ENCODE results near the gene APP.

APP gene

DNA sequence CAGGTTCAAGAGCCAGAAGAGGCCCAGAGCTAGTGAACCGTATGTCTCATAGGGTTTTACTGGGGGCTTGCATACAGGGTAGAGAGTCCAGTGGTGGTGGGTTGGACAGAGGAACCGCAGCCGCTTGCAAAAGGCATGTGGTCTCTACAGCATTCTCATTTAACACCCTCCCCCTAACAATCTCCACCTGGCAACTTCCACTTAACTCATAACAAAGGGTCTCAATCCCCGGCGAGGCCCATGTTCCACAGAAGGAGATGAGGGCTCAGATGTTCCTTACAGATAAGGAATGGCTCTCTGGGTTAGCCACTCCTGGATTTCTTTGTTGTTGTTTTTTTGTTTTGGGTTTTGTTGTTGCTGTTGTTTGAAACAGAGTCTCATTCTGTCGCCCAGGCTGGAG, 106.1 kb downstream of the APP start:
- Mint-ChIP-seq H3K9me3 (no peaks in the 10 kb centered on the region), H3K27ac (no peak overlapping the region), H3K4me3 (no peak overlapping the region), H3K27me3 (ENCODE audit: low read depth) (no peaks in the 10 kb centered on the region), H3K36me3 (ENCODE audit: low read depth) (no peaks in the 10 kb centered on the region), H3K4me1 (ENCODE audit: low read depth) (peaks cover 14% of the 10 kb centered on the region)

DNA sequence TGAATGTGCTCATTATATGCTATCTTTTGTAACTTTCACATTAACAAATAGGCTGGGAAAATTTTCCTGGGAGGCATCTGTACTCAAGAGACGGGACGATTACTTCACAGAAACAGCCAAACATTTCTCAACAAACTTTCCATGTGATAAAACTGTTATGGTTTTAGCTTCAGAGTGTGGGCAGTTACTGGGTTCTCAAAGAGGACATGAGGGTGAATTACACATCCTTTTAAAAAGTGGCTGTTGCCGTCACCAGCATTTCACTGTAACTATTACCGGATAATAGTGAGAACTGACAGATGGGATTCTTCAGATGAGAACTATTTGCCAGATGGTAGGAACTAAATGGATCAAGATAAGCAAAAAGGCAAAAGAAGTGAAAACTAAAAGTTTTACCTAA, 109.1 kb downstream of the APP start:
- H3K9me3 Mint-ChIP-seq: no peaks in the 10 kb centered on the region
- no peak overlapping the region for H3K4me3 Mint-ChIP-seq
- H3K27ac Mint-ChIP-seq: no peak overlapping the region
- H3K4me1 Mint-ChIP-seq (ENCODE audit: low read depth): no peaks in the 10 kb centered on the region
- no peaks in the 10 kb centered on the region for H3K36me3 Mint-ChIP-seq (ENCODE audit: low read depth)
- H3K27me3 Mint-ChIP-seq (ENCODE audit: low read depth): no peaks in the 10 kb centered on the region

DNA sequence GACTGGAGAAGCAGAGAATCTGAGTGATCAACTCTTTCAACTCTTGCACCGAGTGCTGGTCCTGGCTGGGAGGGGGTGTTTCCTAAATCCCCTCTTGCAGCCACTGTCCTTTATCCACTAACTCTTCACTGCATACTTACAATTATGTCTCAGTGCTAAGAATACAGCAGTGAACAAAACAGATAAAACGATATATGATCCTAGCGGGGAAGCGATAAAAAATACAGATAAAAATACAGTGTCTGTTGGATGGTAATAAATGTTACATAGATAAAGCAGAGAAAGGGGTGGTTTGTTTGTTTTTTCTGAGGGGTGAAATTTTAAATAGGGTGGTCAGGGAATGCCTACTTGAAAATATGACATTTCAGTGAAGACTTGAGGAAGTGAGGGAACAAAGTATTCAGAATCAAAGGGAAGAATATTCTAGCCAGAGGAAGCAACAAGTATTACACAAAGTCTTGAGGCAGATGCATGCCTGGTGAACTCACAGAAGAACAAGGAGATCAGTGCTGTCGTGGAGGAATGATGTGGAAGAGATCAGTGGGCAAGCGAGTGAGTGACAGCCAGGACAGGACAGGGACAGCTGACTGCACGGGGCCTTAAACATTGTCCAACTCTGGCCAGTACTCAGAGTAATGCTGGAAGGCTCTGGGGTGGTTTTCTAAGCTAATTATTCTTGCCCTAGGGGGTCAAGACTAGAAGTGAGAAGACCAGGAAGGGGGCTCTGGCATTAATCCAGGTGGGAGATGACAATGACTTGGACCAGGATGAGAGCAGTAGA, 110.0 kb downstream of the APP start:
- H3K4me3 Mint-ChIP-seq: no peak overlapping the region
- H3K36me3 Mint-ChIP-seq (ENCODE audit: low read depth): no peaks in the 10 kb centered on the region
- no peaks in the 10 kb centered on the region for H3K4me1 Mint-ChIP-seq (ENCODE audit: low read depth)
- no peaks in the 10 kb centered on the region for H3K9me3 Mint-ChIP-seq
- H3K27ac Mint-ChIP-seq: no peak overlapping the region
- no peaks in the 10 kb centered on the region for H3K27me3 Mint-ChIP-seq (ENCODE audit: low read depth)

DNA sequence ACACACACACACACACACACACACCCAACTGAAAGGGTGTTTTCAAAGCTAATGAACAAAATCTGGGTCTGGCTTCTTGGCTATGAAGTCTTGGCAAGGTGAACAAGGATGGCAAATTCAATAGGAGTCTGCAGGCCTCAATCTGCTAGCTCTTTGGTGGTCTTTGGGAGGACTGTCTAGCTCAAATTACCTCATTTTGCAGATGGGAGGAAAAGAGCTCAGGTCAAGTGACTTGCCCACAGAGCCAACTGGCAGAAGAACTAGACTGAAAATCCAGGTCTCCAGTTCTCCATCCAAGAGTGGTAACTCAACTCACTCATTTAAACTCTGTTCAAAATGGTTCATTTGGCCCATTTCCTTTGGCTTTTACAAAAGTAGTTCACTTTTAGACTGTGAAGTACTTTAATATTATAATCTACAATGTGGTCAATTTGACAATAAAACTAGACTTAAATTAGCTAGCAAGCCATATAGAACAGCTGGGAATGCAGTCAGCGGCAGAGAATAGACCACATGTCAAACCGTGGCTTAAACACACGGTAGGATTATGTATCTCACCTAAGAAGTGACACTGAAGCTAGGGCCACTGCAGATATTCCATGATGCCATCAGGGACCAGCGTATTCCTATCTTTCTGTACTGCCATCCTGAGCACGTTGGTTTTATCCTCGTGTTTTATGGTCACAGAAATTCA, 112.9 kb downstream of the APP start:
- H3K27me3 Mint-ChIP-seq (ENCODE audit: low read depth): no peaks in the 10 kb centered on the region
- no peaks in the 10 kb centered on the region for H3K4me1 Mint-ChIP-seq (ENCODE audit: low read depth)
- H3K4me3 Mint-ChIP-seq: no peak overlapping the region
- H3K9me3 Mint-ChIP-seq: no peaks in the 10 kb centered on the region
- H3K27ac Mint-ChIP-seq: no peak overlapping the region
- no peaks in the 10 kb centered on the region for H3K36me3 Mint-ChIP-seq (ENCODE audit: low read depth)

DNA sequence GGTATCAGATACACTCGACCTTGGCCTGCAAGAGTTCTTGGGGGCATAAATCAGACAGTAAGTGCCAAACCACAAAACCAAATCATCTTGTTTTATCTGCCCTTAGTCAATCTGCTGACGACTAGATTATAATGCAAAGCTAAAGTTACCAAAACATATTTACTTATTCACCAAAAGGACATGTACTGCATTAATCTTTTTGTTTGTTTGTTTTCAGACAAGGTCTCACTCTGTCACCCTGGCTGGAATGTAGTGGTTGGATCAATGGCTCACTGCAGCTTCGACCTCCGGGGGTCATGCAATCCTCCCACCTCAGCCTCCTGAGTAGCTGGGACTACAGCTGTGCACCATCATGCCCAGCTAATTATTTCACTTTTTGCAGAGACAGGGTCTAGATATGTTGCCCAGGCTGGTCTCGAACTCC, 114.7 kb downstream of the APP start:
- Mint-ChIP-seq H3K27ac (no peak overlapping the region), H3K9me3 (no peaks in the 10 kb centered on the region), H3K4me1 (ENCODE audit: low read depth) (no peaks in the 10 kb centered on the region), H3K36me3 (ENCODE audit: low read depth) (no peaks in the 10 kb centered on the region), H3K27me3 (ENCODE audit: low read depth) (no peaks in the 10 kb centered on the region), H3K4me3 (no peak overlapping the region)

DNA sequence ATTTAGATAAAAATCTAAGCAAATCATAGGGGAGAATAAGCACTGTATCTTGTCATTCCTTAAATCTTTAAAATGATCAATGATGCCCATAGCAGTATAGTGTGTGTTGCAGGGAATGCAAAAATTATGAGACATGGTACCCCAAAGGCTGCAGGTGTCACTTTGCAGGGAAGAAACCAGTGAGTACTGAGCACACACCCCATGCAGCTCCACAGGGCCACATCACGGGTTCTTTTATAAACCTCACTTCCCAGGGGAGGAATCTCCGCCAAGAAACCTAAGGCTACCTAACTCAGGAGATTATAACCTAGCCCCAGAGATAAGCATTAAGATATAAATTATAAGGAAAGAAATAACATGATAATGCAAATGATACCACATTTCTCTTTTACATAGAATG, 115.6 kb downstream of the APP start:
- Mint-ChIP-seq H3K4me3 (no peak overlapping the region), H3K27ac (no peak overlapping the region)

DNA sequence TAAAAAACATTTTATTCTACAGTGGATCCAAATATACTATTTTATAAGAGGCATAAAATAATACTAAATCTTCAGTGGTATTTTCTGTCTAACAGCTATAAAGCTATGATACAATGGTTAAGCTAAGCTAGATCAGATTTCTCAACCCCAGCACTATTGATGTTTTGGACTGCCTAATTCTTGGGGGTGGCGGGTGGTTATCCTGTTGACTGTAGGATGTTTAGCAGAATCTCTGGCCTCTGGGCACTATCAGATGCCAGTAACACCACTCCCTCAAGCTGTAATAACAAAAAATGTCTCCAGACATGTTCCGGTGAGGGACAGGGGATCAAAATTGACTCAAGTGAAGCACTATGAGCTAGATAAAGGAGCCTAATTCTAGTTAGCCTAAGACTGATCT, 118.5 kb downstream of the APP start:
- H3K4me3 Mint-ChIP-seq: no peak overlapping the region
- H3K36me3 Mint-ChIP-seq (ENCODE audit: low read depth): peaks cover 1% of the 10 kb centered on the region
- no peaks in the 10 kb centered on the region for H3K4me1 Mint-ChIP-seq (ENCODE audit: low read depth)
- H3K27ac Mint-ChIP-seq: no peak overlapping the region
- no peaks in the 10 kb centered on the region for H3K27me3 Mint-ChIP-seq (ENCODE audit: low read depth)
- H3K9me3 Mint-ChIP-seq: no peaks in the 10 kb centered on the region

More for the DNA sequence above, 115.6 kb downstream of the APP start:
- H3K9me3 Mint-ChIP-seq: no peaks in the 10 kb centered on the region
- no peaks in the 10 kb centered on the region for H3K36me3 Mint-ChIP-seq (ENCODE audit: low read depth)
- H3K27me3 Mint-ChIP-seq (ENCODE audit: low read depth): no peaks in the 10 kb centered on the region
- H3K4me1 Mint-ChIP-seq (ENCODE audit: low read depth): no peaks in the 10 kb centered on the region

DNA sequence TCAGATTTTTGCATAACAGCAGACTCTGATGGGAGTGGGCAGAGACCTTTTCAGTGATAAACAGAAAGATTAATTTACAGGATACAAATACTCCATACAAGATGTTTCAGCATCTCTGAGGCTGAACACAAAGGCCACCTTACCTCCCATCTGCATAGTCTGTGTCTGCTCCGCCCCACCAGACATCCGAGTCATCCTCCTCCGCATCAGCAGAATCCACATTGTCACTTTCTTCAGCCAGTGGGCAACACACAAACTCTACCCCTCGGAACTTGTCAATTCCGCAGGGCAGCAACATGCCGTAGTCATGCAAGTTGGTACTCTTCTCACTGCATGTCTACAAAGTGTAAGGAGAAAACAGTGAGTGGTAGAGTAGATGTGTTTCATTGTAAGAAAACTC, 119.7 kb downstream of the APP start:
- peaks cover 1% of the 10 kb centered on the region for H3K36me3 Mint-ChIP-seq (ENCODE audit: low read depth)
- no peaks in the 10 kb centered on the region for H3K27me3 Mint-ChIP-seq (ENCODE audit: low read depth)
- no peaks in the 10 kb centered on the region for H3K9me3 Mint-ChIP-seq
- no peak overlapping the region for H3K27ac Mint-ChIP-seq
- no peaks in the 10 kb centered on the region for H3K4me1 Mint-ChIP-seq (ENCODE audit: low read depth)
- no peak overlapping the region for H3K4me3 Mint-ChIP-seq

DNA sequence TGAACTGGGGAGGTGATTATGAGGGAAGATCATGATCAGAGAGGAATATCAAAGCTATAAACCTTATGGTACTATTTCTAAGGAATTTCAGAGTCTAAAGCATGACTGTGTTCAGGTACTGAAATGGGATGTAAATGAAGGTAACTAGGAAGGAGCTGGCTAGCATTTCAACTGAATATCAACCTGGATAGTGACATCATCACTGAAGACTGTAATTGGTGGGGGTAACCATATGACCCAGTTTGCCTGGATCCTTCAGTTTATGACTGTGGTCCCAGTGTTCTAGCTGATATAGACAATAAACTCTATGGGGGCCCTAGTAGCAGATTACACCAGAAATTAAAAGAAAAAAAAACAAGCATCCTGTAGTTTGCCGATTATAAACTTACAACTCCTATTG, 120.8 kb downstream of the APP start:
- H3K9me3 Mint-ChIP-seq: no peaks in the 10 kb centered on the region
- peaks cover 1% of the 10 kb centered on the region for H3K36me3 Mint-ChIP-seq (ENCODE audit: low read depth)
- no peak overlapping the region for H3K4me3 Mint-ChIP-seq
- H3K27me3 Mint-ChIP-seq (ENCODE audit: low read depth): no peaks in the 10 kb centered on the region
- H3K27ac Mint-ChIP-seq: no peak overlapping the region
- H3K4me1 Mint-ChIP-seq (ENCODE audit: low read depth): no peaks in the 10 kb centered on the region

DNA sequence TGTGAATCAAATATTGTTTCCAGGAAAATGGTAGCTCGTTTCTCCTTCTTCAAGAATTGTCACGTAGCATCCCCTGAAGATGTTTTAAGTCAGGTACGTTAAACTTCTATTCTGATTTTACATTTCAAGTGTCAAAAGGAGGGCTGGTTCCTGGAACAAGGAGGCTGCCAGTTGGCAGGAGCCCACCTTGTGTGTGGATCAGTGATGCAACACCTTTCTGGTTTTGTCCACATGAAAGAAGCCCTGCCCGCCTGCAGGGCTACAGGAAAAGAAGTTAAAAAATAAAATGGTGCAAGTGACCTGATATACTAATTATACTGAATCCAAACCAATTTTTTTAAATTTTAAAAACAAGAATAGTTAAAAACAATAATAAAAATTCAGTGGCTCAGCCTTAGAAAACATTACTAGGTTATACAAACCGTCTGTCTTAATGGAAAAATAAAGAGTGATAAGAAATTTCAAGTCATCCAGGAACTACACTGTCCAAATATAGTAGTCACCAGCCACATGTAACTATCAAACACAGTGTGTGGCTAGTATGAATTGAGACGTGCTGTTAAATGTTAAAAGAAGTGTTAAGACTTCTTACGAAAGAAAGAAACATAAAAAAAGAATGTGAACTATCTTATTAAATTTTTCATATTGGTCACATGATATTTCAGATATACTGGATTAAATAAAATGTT, 123.1 kb downstream of the APP start:
- H3K4me3 Mint-ChIP-seq: no peak overlapping the region
- peaks cover 4% of the 10 kb centered on the region for H3K36me3 Mint-ChIP-seq (ENCODE audit: low read depth)
- H3K27ac Mint-ChIP-seq: no peak overlapping the region
- H3K9me3 Mint-ChIP-seq: no peaks in the 10 kb centered on the region
- H3K4me1 Mint-ChIP-seq (ENCODE audit: low read depth): no peaks in the 10 kb centered on the region
- H3K27me3 Mint-ChIP-seq (ENCODE audit: low read depth): no peaks in the 10 kb centered on the region

DNA sequence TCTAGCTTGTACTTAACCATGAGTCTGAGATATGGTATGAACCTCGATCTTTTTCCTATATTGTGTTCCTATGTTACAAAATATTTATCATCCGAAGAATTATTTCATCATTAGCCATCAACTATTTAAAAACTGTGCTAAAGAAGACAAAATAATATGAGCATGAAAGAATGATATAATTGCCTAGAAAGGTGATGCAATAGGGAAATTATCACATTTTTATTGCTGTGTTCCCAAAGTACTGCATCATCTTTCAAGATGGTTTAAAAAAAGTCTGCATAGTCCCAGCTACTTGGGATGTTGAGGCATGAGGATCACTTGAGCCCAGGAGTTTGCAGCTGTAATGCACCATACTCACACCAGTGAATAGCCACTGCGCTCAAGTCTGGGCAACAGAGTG, 126.7 kb downstream of the APP start:
- H3K27me3 Mint-ChIP-seq (ENCODE audit: low read depth): no peaks in the 10 kb centered on the region
- H3K4me1 Mint-ChIP-seq (ENCODE audit: low read depth): no peaks in the 10 kb centered on the region
- H3K9me3 Mint-ChIP-seq: no peaks in the 10 kb centered on the region
- no peak overlapping the region for H3K27ac Mint-ChIP-seq
- H3K4me3 Mint-ChIP-seq: no peak overlapping the region
- peaks cover 2% of the 10 kb centered on the region for H3K36me3 Mint-ChIP-seq (ENCODE audit: low read depth)

DNA sequence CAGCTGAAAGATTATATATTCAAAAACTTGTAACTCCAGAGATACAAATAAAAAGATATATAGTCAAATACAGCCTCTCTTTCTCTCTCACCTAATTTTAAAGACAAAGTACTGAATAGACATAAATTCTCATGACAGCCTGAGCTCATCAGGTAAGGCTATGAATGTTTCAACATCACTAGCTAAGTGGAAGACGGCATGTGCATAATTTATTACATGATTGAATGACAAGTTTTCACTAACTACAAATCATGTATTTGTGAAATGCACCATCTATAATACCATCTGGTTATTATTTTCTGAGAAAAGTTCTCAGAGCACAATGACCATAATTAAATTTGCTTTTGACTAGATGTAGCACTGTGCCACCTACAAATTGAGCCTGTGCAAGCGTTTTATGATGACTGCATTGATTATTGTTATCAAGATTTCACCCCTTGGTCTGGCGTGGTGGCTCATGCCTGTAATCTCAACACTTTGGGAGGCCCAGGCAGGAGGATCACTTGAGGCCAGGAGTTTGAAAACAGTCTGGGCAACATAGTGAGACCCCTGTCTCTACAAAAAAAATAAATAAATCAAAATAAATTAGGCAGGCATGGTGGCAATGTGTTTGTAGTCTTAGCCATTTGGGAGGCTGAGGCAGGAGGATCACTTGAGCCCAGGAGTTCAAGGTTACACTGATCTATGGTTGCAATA, 128.2 kb downstream of the APP start:
- no peak overlapping the region for H3K4me3 Mint-ChIP-seq
- H3K36me3 Mint-ChIP-seq (ENCODE audit: low read depth): peaks cover 2% of the 10 kb centered on the region

DNA sequence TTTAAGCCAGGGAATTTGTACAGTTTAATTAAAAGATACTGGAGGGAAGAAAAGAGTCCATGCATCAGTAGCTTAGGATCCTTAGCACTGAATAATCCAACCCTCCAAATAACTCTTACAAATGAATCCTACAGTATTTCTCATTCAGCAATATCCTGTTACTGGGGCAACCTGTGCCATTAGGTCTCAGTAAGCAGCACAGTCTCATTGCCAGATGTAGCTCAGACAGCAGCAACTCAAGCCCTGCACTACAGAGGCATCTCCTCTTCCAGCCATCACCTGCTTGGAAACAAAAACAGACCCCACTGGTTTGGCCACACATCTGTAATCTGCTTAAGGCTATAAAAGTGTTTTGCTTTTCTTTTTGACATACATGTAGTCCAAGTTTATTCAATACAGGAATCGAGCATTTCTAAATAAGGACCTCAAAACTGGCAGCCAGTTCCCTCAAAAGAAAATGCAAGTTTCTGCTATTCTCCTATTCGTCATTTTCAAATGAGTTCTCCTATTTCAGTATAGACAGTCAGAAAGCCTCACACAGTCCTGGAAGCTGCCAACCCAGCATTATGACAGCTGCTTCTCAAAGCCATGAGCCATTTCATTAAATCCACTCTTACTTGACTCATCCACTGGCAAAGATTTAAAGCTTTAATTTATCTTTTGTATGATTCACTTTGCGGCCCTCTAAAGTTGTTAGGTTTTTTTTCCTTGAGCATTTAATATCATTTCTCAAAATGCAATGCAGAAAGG, 129.0 kb downstream of the APP start:
- no peaks in the 10 kb centered on the region for H3K27me3 Mint-ChIP-seq (ENCODE audit: low read depth)
- H3K9me3 Mint-ChIP-seq: no peaks in the 10 kb centered on the region
- H3K27ac Mint-ChIP-seq: no peak overlapping the region
- no peak overlapping the region for H3K4me3 Mint-ChIP-seq
- peaks cover 2% of the 10 kb centered on the region for H3K36me3 Mint-ChIP-seq (ENCODE audit: low read depth)
- H3K4me1 Mint-ChIP-seq (ENCODE audit: low read depth): peaks cover 2% of the 10 kb centered on the region

More for the DNA sequence above, 128.2 kb downstream of the APP start:
- Mint-ChIP-seq H3K27me3 (ENCODE audit: low read depth) (no peaks in the 10 kb centered on the region), H3K9me3 (no peaks in the 10 kb centered on the region), H3K27ac (no peak overlapping the region), H3K4me1 (ENCODE audit: low read depth) (no peaks in the 10 kb centered on the region)

DNA sequence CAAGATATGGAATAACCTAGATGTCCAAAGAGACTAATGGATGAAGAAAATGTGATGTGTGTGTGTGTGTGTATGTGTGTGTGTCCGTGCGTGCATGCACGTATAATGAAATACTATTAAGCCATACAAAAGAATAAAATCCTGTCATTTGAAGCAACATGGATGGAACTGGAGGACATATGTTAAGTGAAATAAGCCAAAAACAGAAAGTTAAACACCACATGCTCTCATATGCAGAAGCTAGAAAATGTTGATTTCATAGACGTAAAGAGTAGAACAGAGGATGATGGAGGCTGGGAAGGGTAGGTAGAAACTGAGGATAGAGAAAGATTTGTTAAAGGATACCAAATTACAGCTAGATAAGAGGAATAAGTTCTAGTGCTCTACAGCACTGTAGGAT, 133.7 kb downstream of the APP start:
- Mint-ChIP-seq H3K9me3 (no peaks in the 10 kb centered on the region), H3K27me3 (ENCODE audit: low read depth) (no peaks in the 10 kb centered on the region), H3K4me3 (no peak overlapping the region), H3K36me3 (ENCODE audit: low read depth) (no peaks in the 10 kb centered on the region), H3K4me1 (ENCODE audit: low read depth) (peaks cover 7% of the 10 kb centered on the region), H3K27ac (no peak overlapping the region)
